GM12878 (cell line): ENCODE results near the gene MARS1. TPM values are rescaled to one million over a fixed set of nuclear protein-coding genes. Genes with fewer than 3 reads are reported as not detected.

Experiments used
- ATF2 ChIP-seq: IDR thresholded peaks from 2 replicates; pipeline ENCODE4 v1.6.1; 2012; ENCODE audit warnings: low read length, inconsistent platforms
- BHLHE40 ChIP-seq, 2 experiments: fragments of 450-650 bp in 1 of 2; IDR thresholded peaks; 2 replicates each; pipeline ENCODE4 v1.6.1; 2011 to 2017; ENCODE audit warnings: low read depth in 2 of 2, borderline replicate concordance in 1 of 2, improper control_type of control experiment in 1 of 2, low read length in 1 of 2, mild to moderate bottlenecking in 1 of 2
- CBX5 ChIP-seq: sonication (generic); IDR thresholded peaks from 2 replicates; pipeline ENCODE4 v1.6.1; 2016; ENCODE audit warnings: low read depth, moderate library complexity, mild to moderate bottlenecking, inconsistent platforms
- DPF2 ChIP-seq: fragments of 450-650 bp; IDR thresholded peaks from 2 replicates; pipeline ENCODE4 v1.6.1; 2017; ENCODE audit warnings: mild to moderate bottlenecking
- E4F1 ChIP-seq: fragments of 450-650 bp; IDR thresholded peaks from 2 replicates; pipeline ENCODE4 v1.6.1; 2018; ENCODE audit warnings: borderline replicate concordance, mild to moderate bottlenecking; ENCODE audit not compliant: partially characterized antibody
- EED ChIP-seq: sonication (generic); IDR thresholded peaks from 2 replicates; pipeline ENCODE4 v1.6.1; 2016; ENCODE audit warnings: antibody characterized with exemption, low read depth
- FOXM1 ChIP-seq: IDR thresholded peaks from 2 replicates; pipeline ENCODE4 v1.6.1; 2012; ENCODE audit warnings: low read depth, mild to moderate bottlenecking, inconsistent platforms, low read length, moderate library complexity
- HDAC2 ChIP-seq: fragments of 200-600 bp; sonication (generic); IDR thresholded peaks from 2 replicates; pipeline ENCODE4 v1.6.1; 2017
- IKZF1 ChIP-seq: fragments of 450-650 bp; conservative IDR thresholded peaks from 2 replicates; pipeline ENCODE4 v1.6.1; 2017; ENCODE audit warnings: antibody characterized with exemption, mild to moderate bottlenecking
- IRF4 ChIP-seq: IDR thresholded peaks from 2 replicates; pipeline ENCODE4 v1.6.1; 2011; ENCODE audit warnings: low read depth, low read length
- KDM1A ChIP-seq: fragments of 200-600 bp; sonication (generic); IDR thresholded peaks from 2 replicates; pipeline ENCODE4 v1.6.1; 2016; ENCODE audit warnings: borderline replicate concordance
- NR2F1 ChIP-seq: fragments of 450-650 bp; conservative IDR thresholded peaks from 2 replicates; pipeline ENCODE4 v1.6.1; 2017; ENCODE audit warnings: mild to moderate bottlenecking
- PKNOX1 ChIP-seq: fragments of 450-650 bp; IDR thresholded peaks from 2 replicates; pipeline ENCODE4 v1.6.1; 2016; ENCODE audit warnings: mild to moderate bottlenecking
- POU2F2 ChIP-seq: IDR thresholded peaks from 3 replicates; pipeline ENCODE4 v1.6.1; 2011; ENCODE audit warnings: low read depth, mild to moderate bottlenecking, low read length, borderline replicate concordance
- RAD21 ChIP-seq: IDR thresholded peaks from 2 replicates; pipeline ENCODE4 v1.6.1; 2011; ENCODE audit warnings: mild to moderate bottlenecking, low read depth, low read length, moderate library complexity; ENCODE audit not compliant: insufficient read depth
- RELA ChIP-seq: fragments of 450-650 bp; IDR thresholded peaks from 2 replicates; pipeline ENCODE4 v1.8.0; 2014; ENCODE audit warnings: borderline replicate concordance; ENCODE audit not compliant: partially characterized antibody
- SIX5 ChIP-seq: IDR thresholded peaks from 2 replicates; pipeline ENCODE4 v1.6.1; 2011; ENCODE audit warnings: mild to moderate bottlenecking, low read depth, low read length, moderate library complexity; ENCODE audit not compliant: severe bottlenecking
- SKIL ChIP-seq: fragments of 450-650 bp; IDR thresholded peaks from 2 replicates; pipeline ENCODE4 v1.6.1; 2017; ENCODE audit warnings: mild to moderate bottlenecking, low read depth, inconsistent platforms; ENCODE audit not compliant: poor library complexity, severe bottlenecking
- SMC3 ChIP-seq: IDR thresholded peaks from 2 replicates; pipeline ENCODE4 v1.6.1; 2011; ENCODE audit warnings: low read length, improper control_type of control experiment, borderline replicate concordance
- SPI1 ChIP-seq: IDR thresholded peaks from 2 replicates; pipeline ENCODE4 v1.6.1; 2011; ENCODE audit warnings: low read depth, mild to moderate bottlenecking, low read length, moderate library complexity, borderline replicate concordance; ENCODE audit not compliant: insufficient read depth
- USF1 ChIP-seq: IDR thresholded peaks from 2 replicates; pipeline ENCODE4 v1.6.1; 2011; ENCODE audit warnings: borderline replicate concordance, low read depth, mild to moderate bottlenecking, moderate library complexity, mixed read lengths, low read length; ENCODE audit not compliant: insufficient read depth; ENCODE audit errors: extremely low read length
- polyA plus RNA-seq, 11 experiments: library from polyadenylated mRNA; depleted of rRNA in 4 of 11; unstranded in 6 of 11; stranded (reverse) in 5 of 11; fragments of >200 nt; fragmentation: Nextera tagmentation in 4 of 11; fragmentation: Illumina TruSeq in 1 of 11; extraction: Ambion mirVana in 4 of 11; extraction: Trizol in 1 of 11; gene quantifications; 1 replicate in 1 of 11; 2 replicates in 10 of 11; pipeline versions ENCODE4 v1.2.1 to v1.2.3, GENCODE V29; 2011 to 2016; ENCODE audit warnings: inconsistent platforms in 2 of 11, missing spikeins in 2 of 11, low read depth in 1 of 11
- total RNA-seq, 4 experiments: library from RNA; depleted of rRNA in 3 of 4; stranded (reverse); fragments of >200 nt in 3 of 4; fragmentation: Illumina TruSeq in 1 of 4; extraction: Trizol in 1 of 4; gene quantifications; 2 replicates each; pipeline versions ENCODE4 v1.2.1 to v1.2.3, GENCODE V29; 2013 to 2021

The MARS1 gene
- total and polyA plus RNA-seq, 10 of the 15 experiments (the other 5 are each of a cell fraction or from before 2014, with no cell fraction given) = 72.3 to 270 (median 153) TPM

GRCh38 chr12:57452937-57453509 lies 34.8 kb upstream of the MARS1 start (continued):
- TF ChIP-seq PKNOX1 (no peak), SKIL (no peak), ATF2 (no peak), EED (peak; percentile 81), SPI1 (no peak), KDM1A (no peak), HDAC2 (no peak), DPF2 (no peak), SIX5 (no peak), CBX5 (no peak), RAD21 (peak; percentile 96), IKZF1 (peak; percentile 74), FOXM1 (no peak), POU2F2 (no peak), NR2F1 (no peak), E4F1 (no peak), BHLHE40 (IDR thresholded peaks at IDR 0.05; ENCODE audit: borderline replicate concordance in 1 of 2, low read depth in 2 of 2, low read length in 1 of 2) (peak in 1 of 2 experiments; percentile 19; a peak in 1 of 4 replicates), IRF4 (0 out of 2 replicates have a peak, but pooled peaks have one; percentile 15), SMC3 (peak; percentile 92), USF1 (no peak), RELA (peak; percentile 39)
